OCI-LY1 (cell line): ENCODE measurements around the gene CDKL4.

ENCODE experiments used
- H2AFZ ChIP-seq: fragments of 200-600 bp; sonication (generic), shearing (Covaris generic); 2 replicates; pipeline ENCODE4 v1.6.0; 2014; ENCODE audit warnings: antibody characterized with exemption, mild to moderate bottlenecking, low read length
- H3F3A ChIP-seq: fragments of 200-600 bp; sonication (generic), shearing (Covaris generic); 2 replicates; pipeline ENCODE4 v1.6.0; 2014; ENCODE audit warnings: mild to moderate bottlenecking, antibody characterized with exemption, low read length, moderate library complexity; ENCODE audit not compliant: insufficient read depth
- H3K27ac ChIP-seq: fragments of 200-600 bp; sonication (generic); 2 replicates; pipeline ENCODE4 v1.5.1; 2014; ENCODE audit warnings: low read length, mixed run types, mild to moderate bottlenecking, low read depth; ENCODE audit not compliant: poor library complexity, severe bottlenecking
- H3K27me3 ChIP-seq: fragments of 200-600 bp; sonication (generic); 2 replicates; pipeline ENCODE4 v1.6.0; 2014; ENCODE audit warnings: antibody characterized with exemption, mild to moderate bottlenecking, low read length, moderate library complexity; ENCODE audit not compliant: insufficient read depth
- H3K36me3 ChIP-seq: fragments of 200-600 bp; sonication (generic); 2 replicates; pipeline ENCODE4 v1.6.1; 2014; ENCODE audit warnings: mild to moderate bottlenecking, antibody characterized with exemption, low read length, moderate library complexity, mixed read lengths; ENCODE audit not compliant: insufficient read depth
- H3K4me1 ChIP-seq: fragments of 200-600 bp; sonication (generic); 2 replicates; pipeline ENCODE4 v1.5.1; 2014; ENCODE audit warnings: mild to moderate bottlenecking, low read length, moderate library complexity; ENCODE audit not compliant: insufficient read depth, severe bottlenecking
- H3K4me2 ChIP-seq: fragments of 200-600 bp; sonication (generic), shearing (Covaris generic); 2 replicates; pipeline ENCODE4 v1.6.1; 2014; ENCODE audit warnings: low read length
- H3K4me3 ChIP-seq: fragments of 200-600 bp; sonication (generic); 2 replicates; pipeline ENCODE4 v1.5.1; 2014; ENCODE audit warnings: low read length, low read depth, mild to moderate bottlenecking, mixed read lengths; ENCODE audit not compliant: poor library complexity, severe bottlenecking
- H3K79me2 ChIP-seq: fragments of 200-600 bp; shearing (Covaris generic); 2 replicates; pipeline ENCODE4 v1.6.1; 2016; ENCODE audit warnings: mixed run types, low read length, mixed read lengths; ENCODE audit not compliant: insufficient read depth
- H3K9ac ChIP-seq: fragments of 200-600 bp; sonication (generic), shearing (Covaris generic); 2 replicates; pipeline ENCODE4 v1.6.1; 2014; ENCODE audit warnings: mild to moderate bottlenecking, low read length, mixed read lengths
- H3K9me2 ChIP-seq: fragments of 200-600 bp; sonication (generic), shearing (Covaris generic); 2 replicates; pipeline ENCODE4 v1.6.1; 2014; ENCODE audit warnings: low read depth, mild to moderate bottlenecking, low read length, mixed read lengths
- H3K9me3 ChIP-seq: fragments of 200-600 bp; shearing (Covaris generic); 2 replicates; pipeline ENCODE4 v1.6.1; 2014; ENCODE audit warnings: low read length, mixed read lengths
- H4K20me1 ChIP-seq: fragments of 200-600 bp; sonication (generic), shearing (Covaris generic); 2 replicates; pipeline ENCODE4 v1.6.0; 2016; ENCODE audit warnings: mild to moderate bottlenecking, low read length; ENCODE audit not compliant: insufficient read depth
- EZH2 ChIP-seq: fragments of 200-600 bp; sonication (generic), shearing (Covaris generic); IDR thresholded peaks from 2 replicates; pipeline ENCODE4 v1.8.0; 2017; ENCODE audit warnings: borderline replicate concordance, mixed run types, mild to moderate bottlenecking, antibody characterized with exemption, low read length, moderate library complexity, mixed read lengths
- TF ChIP-seq, protein P1 (sequence below): fragments of 200-600 bp; sonication (generic), shearing (Covaris generic); IDR thresholded peaks from 2 replicates; pipeline ENCODE4 v1.5.1; 2017; ENCODE audit warnings: mild to moderate bottlenecking, antibody characterized with exemption, low read length, moderate library complexity, mixed read lengths

The CDKL4 gene

DNA sequence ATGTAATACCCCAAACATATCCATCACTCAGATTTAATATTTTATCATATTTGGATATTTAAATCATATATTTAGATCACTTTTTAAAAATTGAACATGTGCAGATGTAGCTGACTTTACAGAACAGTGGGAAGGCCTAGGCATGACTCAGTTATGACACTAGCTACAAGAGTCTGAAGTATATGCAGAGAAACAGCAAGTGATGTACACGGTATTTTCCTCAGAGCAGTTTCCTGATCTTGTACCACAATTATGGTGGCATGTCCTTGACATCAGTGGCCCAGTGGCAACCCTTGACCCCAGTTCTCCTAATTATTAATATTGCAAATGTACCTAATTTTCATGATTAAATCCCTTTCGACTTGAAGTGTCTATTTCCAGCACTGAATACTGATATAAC is 28.2 kb downstream of the CDKL4 start:
- Histone ChIP-seq H4K20me1 (no peaks in the 10 kb centered on the region), H3K4me1 (no peaks in the 10 kb centered on the region), H3K4me2 (no peak overlapping the region), H3K27me3 (no peaks in the 10 kb centered on the region), H3K79me2 (no peaks in the 10 kb centered on the region), H3K27ac (no peak overlapping the region), H3K9me2 (no peaks in the 10 kb centered on the region), H2AFZ (no peak overlapping the region), H3K9ac (no peak overlapping the region), H3F3A (no peaks in the 10 kb centered on the region), H3K4me3 (no peak overlapping the region), H3K9me3 (no peaks in the 10 kb centered on the region), H3K36me3 (no peaks in the 10 kb centered on the region)
- TF ChIP-seq, protein P1, sequence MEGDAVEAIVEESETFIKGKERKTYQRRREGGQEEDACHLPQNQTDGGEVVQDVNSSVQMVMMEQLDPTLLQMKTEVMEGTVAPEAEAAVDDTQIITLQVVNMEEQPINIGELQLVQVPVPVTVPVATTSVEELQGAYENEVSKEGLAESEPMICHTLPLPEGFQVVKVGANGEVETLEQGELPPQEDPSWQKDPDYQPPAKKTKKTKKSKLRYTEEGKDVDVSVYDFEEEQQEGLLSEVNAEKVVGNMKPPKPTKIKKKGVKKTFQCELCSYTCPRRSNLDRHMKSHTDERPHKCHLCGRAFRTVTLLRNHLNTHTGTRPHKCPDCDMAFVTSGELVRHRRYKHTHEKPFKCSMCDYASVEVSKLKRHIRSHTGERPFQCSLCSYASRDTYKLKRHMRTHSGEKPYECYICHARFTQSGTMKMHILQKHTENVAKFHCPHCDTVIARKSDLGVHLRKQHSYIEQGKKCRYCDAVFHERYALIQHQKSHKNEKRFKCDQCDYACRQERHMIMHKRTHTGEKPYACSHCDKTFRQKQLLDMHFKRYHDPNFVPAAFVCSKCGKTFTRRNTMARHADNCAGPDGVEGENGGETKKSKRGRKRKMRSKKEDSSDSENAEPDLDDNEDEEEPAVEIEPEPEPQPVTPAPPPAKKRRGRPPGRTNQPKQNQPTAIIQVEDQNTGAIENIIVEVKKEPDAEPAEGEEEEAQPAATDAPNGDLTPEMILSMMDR: no peak

DNA sequence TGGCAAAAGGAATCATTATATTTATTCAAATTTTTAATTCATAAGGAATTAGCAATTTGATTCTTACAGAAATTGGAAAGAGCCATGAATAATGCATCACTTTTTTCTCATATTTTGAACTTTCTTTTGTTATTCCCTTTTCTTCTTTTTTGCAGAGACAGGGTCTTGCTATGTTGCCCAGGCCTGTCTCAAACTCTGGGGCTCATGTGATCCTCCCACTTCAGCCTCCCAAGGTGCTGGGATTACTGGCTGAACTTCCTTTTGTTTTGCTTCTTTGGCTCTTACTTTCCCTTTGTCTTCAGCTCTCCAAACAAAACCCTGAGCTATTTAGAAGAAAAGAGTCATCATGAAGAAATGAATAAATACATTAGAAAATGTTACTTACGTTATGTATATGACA is 30.8 kb downstream of the CDKL4 start:
- TF ChIP-seq EZH2: no peak
- TF ChIP-seq, protein P1: no peak
- H3K27ac ChIP-seq: no peak overlapping the region

DNA sequence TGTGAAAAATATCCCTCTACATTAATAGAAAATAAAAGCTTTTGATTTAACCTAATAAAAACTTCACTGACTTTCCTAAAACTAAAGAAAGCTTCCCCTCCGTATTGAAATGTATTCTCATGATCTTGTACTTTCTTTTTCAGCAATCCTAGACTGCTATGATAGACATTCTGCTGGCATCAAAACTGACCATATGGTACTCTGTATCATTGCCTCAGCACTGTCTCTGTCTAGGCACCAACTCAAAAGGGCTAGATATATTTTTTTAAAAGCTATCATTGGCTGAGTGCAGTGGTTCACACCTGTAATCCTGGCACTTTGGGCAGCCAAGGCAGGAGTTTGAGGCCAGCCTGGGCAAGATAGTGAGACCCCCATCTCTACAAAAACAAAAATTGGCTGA is 32.9 kb downstream of the CDKL4 start:
- Histone ChIP-seq H3K4me2 (no peak overlapping the region), H3K4me1 (no peaks in the 10 kb centered on the region), H3F3A (no peaks in the 10 kb centered on the region), H3K36me3 (no peaks in the 10 kb centered on the region), H3K4me3 (no peak overlapping the region), H3K79me2 (no peaks in the 10 kb centered on the region), H3K9ac (no peak overlapping the region), H3K9me2 (no peaks in the 10 kb centered on the region), H3K27ac (no peak overlapping the region), H3K27me3 (no peaks in the 10 kb centered on the region), H2AFZ (no peak overlapping the region), H3K9me3 (no peaks in the 10 kb centered on the region), H4K20me1 (no peaks in the 10 kb centered on the region)
- TF ChIP-seq, protein P1: no peak
- no peak for TF ChIP-seq EZH2

More for the DNA sequence above, 30.8 kb downstream of the CDKL4 start:
- no peaks in the 10 kb centered on the region for H3K79me2 ChIP-seq
- no peaks in the 10 kb centered on the region for H3K36me3 ChIP-seq
- no peaks in the 10 kb centered on the region for H3F3A ChIP-seq
- H3K27me3 ChIP-seq: no peaks in the 10 kb centered on the region
- H3K4me1 ChIP-seq: no peaks in the 10 kb centered on the region
- H2AFZ ChIP-seq: no peak overlapping the region
- no peaks in the 10 kb centered on the region for H4K20me1 ChIP-seq
- H3K4me3 ChIP-seq: no peak overlapping the region
- H3K9me2 ChIP-seq: no peaks in the 10 kb centered on the region
- H3K9me3 ChIP-seq: no peaks in the 10 kb centered on the region
- no peak overlapping the region for H3K4me2 ChIP-seq
- no peak overlapping the region for H3K9ac ChIP-seq
